GM19438 (cell line): ENCODE results near the gene TMEM98.
"Not testable (repeated sequence)": the region's sequence is repeated elsewhere in the genome, so short reads cannot be mapped to it uniquely, and the experiment has no call there.

ENCODE experiments used
- ATAC-seq: cut with Tn5 transposase; IDR thresholded peaks from one replicate; pipeline ENCODE4 v1.9.1; 2021; ENCODE audit warnings: low read depth; ENCODE audit not compliant: unreplicated experiment

The TMEM98 gene, protein sequence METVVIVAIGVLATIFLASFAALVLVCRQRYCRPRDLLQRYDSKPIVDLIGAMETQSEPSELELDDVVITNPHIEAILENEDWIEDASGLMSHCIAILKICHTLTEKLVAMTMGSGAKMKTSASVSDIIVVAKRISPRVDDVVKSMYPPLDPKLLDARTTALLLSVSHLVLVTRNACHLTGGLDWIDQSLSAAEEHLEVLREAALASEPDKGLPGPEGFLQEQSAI

GRCh38 chr17:32927724-32928585 is at the start of gene TMEM98:
TSS of gene TMEM98 (plus strand) at chr17:32928153. CDS start at chr17:32931529, 3,376 bp downstream.
- no peak for ATAC-seq

DNA sequence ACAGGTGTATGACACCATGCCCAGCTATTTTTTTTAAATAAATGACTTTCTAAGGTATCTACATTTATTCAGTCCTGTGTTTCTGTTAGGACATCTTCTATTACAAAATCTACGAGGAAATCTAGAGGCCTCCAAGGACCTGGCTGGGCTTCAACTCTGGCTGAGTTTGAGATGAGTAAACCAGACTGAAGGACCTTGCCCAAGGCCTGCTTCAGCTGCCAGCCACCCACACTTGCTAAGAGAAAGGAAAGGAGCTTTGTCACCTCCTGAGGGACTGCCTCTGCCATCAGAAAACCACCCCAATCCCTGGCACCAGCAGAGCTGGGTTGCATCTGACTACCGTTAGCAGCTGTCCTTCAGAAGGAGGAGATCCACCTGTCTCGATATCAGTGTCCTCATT is 49.7 kb upstream of the TMEM98 start:
- ATAC-seq, result no peak

- ATAC-seq, result no peak
Measured at GRCh38 chr17:32879134-32879533, 48.8 kb upstream of the TMEM98 start.

- no peak for ATAC-seq
Measured at GRCh38 chr17:32880671-32881453, 47.1 kb upstream of the TMEM98 start.

- ATAC-seq, result no peak
Measured at GRCh38 chr17:32882029-32882428, 45.9 kb upstream of the TMEM98 start.

DNA sequence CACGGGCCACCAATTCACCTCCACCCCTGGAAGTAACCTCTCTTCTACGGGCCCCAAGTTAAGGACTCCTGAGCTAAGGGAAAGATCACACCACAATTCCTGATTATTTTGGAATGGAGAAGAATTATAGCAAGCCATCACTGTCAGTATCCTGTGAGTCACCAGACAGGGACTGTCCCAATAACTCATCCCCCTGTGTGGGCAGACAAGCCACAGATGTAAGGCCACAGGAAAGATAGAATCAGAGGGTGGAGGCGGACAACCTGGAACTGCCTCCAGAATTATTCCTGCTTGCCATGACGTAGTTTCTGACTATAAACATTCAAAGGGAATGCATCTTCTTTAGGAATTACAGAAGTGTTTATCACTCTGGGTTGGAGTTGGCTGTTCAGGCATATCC is 45.2 kb upstream of the TMEM98 start:
- ATAC-seq, result no peak

GRCh38 chr17:32886951-32887350 is 41.0 kb upstream of the TMEM98 start:
- ATAC-seq, result not testable (repeated sequence)

- ATAC-seq, result not testable (repeated sequence)
Measured at GRCh38 chr17:32887410-32887809, 40.5 kb upstream of the TMEM98 start.

DNA sequence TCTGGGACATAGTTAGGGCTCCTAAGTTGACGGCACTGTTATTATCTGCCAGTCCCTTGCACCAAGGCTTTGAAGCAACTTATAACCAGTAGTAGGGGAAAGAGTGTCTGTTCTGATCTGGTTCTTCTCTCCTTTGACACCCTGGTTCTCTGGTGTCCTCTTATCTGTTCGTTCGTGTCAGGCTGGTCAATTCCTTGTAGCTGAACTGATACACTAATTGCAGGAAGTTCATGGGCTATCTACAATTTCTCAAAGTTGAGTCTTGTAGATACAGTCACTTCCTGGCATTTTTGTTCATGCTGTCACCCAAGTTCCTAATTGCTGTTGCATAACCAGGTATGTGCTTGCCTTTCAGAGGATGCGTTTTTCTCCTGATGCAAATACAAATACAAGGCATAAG is 33.7 kb upstream of the TMEM98 start:
- ATAC-seq, result no peak

- no peak for ATAC-seq
Measured at GRCh38 chr17:32896647-32897258, 31.2 kb upstream of the TMEM98 start.

DNA sequence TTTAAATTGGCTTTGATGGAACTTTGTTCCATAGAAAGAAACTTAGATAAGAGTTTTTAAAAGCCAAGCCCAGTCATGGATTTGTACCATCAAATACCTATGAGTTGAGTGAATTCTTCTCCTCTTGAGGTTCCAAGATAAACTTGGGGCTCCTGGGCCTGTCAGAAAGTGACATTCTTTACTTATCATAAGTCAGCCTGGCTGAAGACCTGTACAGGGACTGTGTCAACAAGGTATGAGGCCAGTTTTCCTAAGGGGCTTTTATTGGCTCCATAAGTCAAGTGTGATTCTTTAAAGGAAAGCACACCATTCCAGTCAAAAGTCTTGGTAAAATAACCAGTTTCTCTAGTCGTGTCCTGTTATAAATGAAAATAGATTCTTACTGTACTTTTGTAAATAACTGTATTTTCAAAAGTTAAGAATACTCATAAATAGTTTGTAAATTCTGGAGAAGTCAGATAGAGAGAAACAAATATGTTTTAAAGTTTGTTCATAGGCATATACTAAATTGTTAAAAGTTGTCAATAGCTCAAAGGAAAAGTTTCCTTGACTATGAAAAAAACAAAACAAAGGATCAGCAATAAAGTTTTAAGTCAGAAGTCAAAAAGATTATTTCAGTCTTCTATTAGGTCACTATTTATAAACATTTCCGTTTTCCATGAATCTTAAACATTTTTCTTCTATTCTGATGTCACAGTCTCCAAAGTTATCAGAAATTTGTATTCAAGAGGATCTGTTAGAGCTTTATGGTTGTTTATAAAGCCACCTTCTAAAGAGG is 28.5 kb upstream of the TMEM98 start:
- ATAC-seq, result no peak

DNA sequence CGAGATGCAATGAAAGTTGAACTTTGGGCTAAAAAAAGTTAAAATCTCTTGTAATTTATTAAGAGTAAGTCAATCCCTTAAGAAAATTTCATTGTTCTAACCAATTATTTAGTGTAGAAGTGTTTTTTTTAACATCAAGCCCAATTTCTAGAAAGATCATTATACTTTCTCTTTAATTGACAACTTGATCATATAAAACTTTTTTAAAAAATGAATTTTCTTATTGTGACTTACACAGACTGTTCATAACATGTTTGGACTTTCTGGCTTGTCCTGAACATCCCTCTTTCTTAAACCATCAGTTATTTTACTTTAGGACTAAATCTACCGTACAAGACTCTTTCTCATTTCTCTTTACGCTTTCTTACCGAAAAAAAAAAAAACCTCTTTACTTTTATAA is 26.2 kb upstream of the TMEM98 start:
- ATAC-seq, result no peak

DNA sequence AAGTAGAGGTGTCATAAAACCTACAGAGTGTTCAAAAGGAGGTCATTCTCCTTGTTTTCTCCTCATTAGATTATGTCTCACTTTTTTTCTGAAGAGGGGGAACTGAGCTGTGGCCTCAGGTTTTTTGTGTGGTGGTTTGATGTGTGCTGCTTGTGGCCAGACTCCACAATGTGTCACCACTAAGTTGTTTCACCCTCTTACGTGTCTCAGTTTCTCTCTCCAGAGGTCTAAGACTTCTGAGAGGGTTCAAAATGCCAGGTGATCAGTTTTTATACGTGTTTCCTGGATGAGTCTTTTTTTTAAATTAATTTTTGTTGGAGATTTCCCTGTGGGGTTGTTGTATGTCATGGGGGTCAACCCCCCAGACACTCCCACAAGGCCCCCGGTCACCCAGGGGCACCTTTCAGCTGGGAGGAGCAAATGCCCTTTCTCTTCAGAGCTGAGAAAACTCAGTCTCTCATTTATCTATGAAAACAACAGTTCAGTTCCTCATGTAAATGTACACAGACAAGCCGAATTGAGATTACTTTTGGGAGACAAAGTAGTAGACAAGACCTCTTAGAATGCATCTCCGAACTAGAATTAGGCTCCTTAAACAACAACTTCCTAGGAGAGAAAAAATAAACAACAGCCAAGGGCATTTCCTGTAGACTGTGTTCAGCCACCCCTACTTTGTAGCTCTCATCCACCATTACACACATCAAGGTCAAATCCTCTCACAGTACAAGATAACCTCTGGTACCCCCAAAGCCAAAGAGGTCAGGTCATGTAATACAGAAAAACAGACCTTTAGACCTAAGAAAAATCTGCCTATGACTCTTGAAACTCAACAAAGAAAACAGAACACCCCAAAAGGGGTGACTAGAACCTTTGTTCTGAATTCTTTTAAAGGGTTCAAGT is 23.9 kb upstream of the TMEM98 start:
- ATAC-seq, result no peak

DNA sequence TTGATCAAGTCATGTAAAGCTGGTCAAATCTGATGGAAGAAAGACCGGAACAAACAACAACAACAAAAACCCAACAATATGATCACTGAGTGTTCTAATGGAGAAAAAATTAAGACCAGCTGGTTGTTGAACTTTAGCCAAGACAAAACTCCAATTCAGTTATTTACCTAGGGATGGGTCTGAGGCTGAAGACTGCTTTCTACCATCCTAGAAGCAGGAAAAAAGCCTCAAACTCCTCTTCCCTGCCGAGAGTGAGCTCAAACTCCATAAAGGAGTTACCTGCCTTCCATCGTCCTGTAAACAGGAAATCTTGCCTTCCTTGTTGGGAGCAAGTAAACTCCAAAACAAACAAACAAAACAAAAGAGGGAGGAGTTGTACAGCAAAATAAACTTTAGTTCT is 23.1 kb upstream of the TMEM98 start:
- no peak for ATAC-seq

DNA sequence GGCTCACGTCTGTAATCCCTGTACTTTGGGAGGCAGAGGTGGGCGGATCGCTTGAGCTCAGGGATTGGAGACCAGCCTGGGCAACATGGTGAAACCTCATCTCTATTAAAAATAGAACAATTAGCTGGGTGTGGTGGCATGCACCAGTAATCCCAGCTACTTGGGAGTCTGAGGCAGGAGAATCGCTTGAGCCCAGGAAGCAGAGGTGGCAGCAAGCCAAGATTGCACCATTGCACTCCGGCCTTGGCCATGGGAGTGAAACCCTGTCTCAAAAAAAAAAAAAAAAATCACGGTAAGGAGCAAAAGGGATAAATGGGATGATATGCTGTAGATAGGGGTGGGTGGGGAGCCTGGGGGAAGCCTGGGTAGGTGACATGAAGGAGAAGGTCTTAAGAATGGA is 20.4 kb upstream of the TMEM98 start:
- ATAC-seq, result no peak

DNA sequence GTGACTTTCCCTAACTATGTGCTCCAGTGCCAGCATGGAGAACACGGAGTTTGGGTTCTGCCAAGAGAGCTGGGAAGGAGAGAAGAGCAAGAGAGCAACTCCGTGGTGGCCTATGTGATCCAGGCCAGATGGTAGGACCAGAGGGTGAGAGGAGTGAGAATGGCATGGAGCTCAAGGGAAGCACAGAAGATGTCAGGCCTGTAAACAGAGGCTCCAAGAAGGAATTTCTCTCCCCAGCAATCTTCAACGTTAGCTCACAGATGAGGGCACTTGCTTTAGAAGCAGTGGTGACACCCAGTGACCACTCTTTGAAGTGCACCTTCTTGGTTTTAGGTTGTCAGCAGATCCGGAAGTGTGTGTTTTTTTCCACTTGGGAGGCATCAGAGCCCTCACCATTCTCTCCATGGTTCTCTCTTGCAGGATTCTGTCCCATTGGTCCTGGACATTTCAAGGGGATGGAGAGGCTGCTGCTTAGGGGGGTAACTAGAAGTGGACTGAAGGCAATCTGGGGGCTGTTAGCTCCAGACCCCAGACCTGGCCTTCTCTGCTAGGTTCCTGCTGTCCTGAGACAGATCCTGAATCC is 18.1 kb upstream of the TMEM98 start:
- ATAC-seq, result no peak

DNA sequence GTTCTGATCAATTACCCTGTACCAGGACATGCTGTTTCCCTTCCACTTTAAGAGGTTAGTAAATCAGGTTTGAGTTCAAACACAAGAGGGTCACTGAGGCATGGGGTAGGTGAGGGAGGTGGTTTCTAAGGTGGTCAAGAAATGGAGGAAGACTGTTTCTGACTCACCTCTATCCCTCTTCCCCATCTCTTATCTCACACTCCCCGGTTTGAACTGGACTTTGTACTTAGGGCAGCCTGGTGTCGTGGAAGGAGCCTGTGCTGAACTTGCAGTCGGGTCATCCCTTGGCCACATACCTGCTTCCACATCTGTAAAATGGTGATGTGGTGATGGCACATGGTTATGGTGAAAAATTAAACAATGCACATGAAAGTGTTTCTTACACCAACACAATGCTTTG is 17.2 kb upstream of the TMEM98 start:
- ATAC-seq, result no peak

DNA sequence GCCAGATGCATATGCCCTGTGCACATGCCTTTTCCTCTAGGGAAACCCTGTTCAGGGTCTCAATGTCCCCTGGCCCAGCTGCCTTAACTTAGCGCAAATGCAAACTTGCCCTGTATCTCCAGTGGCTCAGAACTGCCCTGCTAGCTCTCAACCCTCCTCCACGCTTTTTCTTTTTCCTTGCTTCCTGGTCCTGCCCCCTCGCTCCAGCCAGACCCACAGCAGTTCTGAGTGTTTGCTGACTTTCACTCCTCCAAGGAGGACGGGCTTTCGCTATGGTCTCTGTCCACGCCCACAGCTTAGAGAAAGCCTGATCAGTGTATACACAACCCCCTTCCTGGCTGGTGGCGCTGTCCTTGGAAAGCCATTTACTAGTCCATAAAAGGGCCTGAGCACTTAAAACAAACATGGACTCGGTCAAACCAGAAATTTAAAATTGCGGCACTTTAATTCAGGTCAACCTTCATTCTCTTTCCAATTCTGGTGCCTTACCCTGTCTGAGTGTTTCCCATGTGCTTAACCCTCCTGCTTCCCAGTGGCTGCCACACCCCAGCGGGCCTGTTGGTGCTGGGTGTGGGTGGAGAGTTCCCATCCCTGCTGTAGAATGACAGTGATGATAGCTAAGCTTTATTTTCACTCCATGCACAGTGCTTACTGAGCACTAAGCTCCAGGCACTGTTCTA is 15.6 kb upstream of the TMEM98 start:
- no peak for ATAC-seq
